Smooth muscle cell (in vitro differentiated cells): ENCODE data around the gene MEF2B. TPM values are rescaled to one million over a fixed set of nuclear protein-coding genes. Genes with fewer than 3 reads are reported as not detected.

Experiments used
- DNase-seq: peaks from one replicate; lab custom pipeline; 2025; ENCODE audit not compliant: unreplicated experiment; lab: John Stamatoyannopoulos, UW
- H2AFZ ChIP-seq: fragments of 200-600 bp; sonication (generic); 2 replicates; pipeline ENCODE4 v1.6.0; 2016; ENCODE audit warnings: antibody characterized with exemption, low read depth, mild to moderate bottlenecking
- H3F3A ChIP-seq: fragments of 200-600 bp; sonication (generic); 2 replicates; pipeline ENCODE4 v1.6.0; 2017; ENCODE audit warnings: antibody characterized with exemption, low read depth
- H3K27ac ChIP-seq: fragments of 200-600 bp; sonication (generic); 2 replicates; pipeline ENCODE4 v1.5.1; 2016; ENCODE audit warnings: low read depth, mild to moderate bottlenecking
- H3K27me3 ChIP-seq: fragments of 200-600 bp; sonication (generic); 2 replicates; pipeline ENCODE4 v1.6.1; 2016; ENCODE audit warnings: low read depth, mild to moderate bottlenecking
- H3K36me3 ChIP-seq: fragments of 200-600 bp; sonication (generic); 2 replicates; pipeline ENCODE4 v1.5.1; 2016; ENCODE audit warnings: low read depth
- H3K4me1 ChIP-seq: fragments of 200-600 bp; sonication (generic); 2 replicates; pipeline ENCODE4 v1.5.1; 2016; ENCODE audit warnings: low read depth
- H3K4me2 ChIP-seq: fragments of 200-600 bp; sonication (generic); 2 replicates; pipeline ENCODE4 v1.6.0; 2016; ENCODE audit warnings: mild to moderate bottlenecking
- H3K4me3 ChIP-seq: fragments of 200-600 bp; sonication (generic); 2 replicates; pipeline ENCODE4 v1.5.1; 2016; ENCODE audit warnings: mild to moderate bottlenecking
- H3K79me2 ChIP-seq: fragments of 200-600 bp; sonication (generic); 2 replicates; pipeline ENCODE4 v1.6.0; 2016; ENCODE audit warnings: low read depth, mild to moderate bottlenecking
- H3K9ac ChIP-seq: fragments of 200-600 bp; sonication (generic); 2 replicates; pipeline ENCODE4 v1.6.0; 2016; ENCODE audit warnings: low read depth
- H3K9me3 ChIP-seq: fragments of 200-600 bp; sonication (generic); replicated peaks from 2 replicates; pipeline ENCODE4 v1.5.1; 2016; ENCODE audit warnings: low read depth
- H4K20me1 ChIP-seq: fragments of 200-600 bp; sonication (generic); 2 replicates; pipeline ENCODE4 v1.6.0; 2016; ENCODE audit warnings: low read depth
- CTCF ChIP-seq: fragments of 200-600 bp; sonication (generic); IDR thresholded peaks from 2 replicates; pipeline ENCODE4 v1.5.1; 2017; ENCODE audit warnings: borderline replicate concordance, mild to moderate bottlenecking, antibody characterized with exemption; ENCODE audit not compliant: insufficient read depth, poor library complexity, severe bottlenecking
- WGBS: methylation state at CpG from one replicate; pipeline ENCODE4 v1.1.7; 2016; ENCODE audit warnings: low lambda C conversion rate; 5-methylcytosine and 5-hydroxymethylcytosine counted together
- polyA plus RNA-seq: library from polyadenylated mRNA; unstranded; fragments of >200 nt; fragmentation: Nextera tagmentation; extraction: Ambion mirVana; gene quantifications from 2 replicates; pipeline ENCODE4 v1.2.1, GENCODE V29; 2016
- total RNA-seq: library from RNA; depleted of rRNA; stranded (reverse); fragments of >200 nt; gene quantifications from 2 replicates; pipeline ENCODE4 v1.2.3, GENCODE V29; 2014

Gene MEF2B
- total and polyA plus RNA-seq, 2 experiments from 2014 or later: 2.9 TPM; not detected in 1

- Histone ChIP-seq H3K9ac (no peak overlapping the region), H2AFZ (no peak overlapping the region), H3K4me1 (no peaks in the 10 kb centered on the region), H3K36me3 (no peaks in the 10 kb centered on the region), H3K4me3 (no peak overlapping the region), H3K9me3 (no peaks in the 10 kb centered on the region), H3F3A (no peaks in the 10 kb centered on the region), H3K4me2 (no peak overlapping the region), H3K79me2 (no peaks in the 10 kb centered on the region), H3K27me3 (peaks cover 41% of the 10 kb centered on the region), H4K20me1 (no peaks in the 10 kb centered on the region), H3K27ac (no peak overlapping the region)
- DNase-seq: no peak
- TF ChIP-seq CTCF: no peak
- WGBS: 73% methylated on average over 4 of the region's 4 CpGs
Measured at GRCh38 chr19:19215792-19216191, 45.7 kb upstream of the MEF2B start.

- H3K4me3 ChIP-seq: no peak overlapping the region
- H3K79me2 ChIP-seq: no peaks in the 10 kb centered on the region
- H3K9me3 ChIP-seq: no peaks in the 10 kb centered on the region
- 4% methylated on average over 8 of the region's 8 CpGs for WGBS
- H3K27me3 ChIP-seq: peaks cover 46% of the 10 kb centered on the region
- H2AFZ ChIP-seq: no peak overlapping the region
- no peaks in the 10 kb centered on the region for H4K20me1 ChIP-seq
- no peaks in the 10 kb centered on the region for H3F3A ChIP-seq
- H3K27ac ChIP-seq: no peak overlapping the region
- TF ChIP-seq CTCF: no peak
- H3K9ac ChIP-seq: no peak overlapping the region
- DNase-seq: peak; percentile 32
- H3K4me2 ChIP-seq: no peak overlapping the region
- H3K4me1 ChIP-seq: no peaks in the 10 kb centered on the region
- H3K36me3 ChIP-seq: no peaks in the 10 kb centered on the region
Measured at GRCh38 chr19:19214892-19215291, 44.8 kb upstream of the MEF2B start.

- no peaks in the 10 kb centered on the region for H3K36me3 ChIP-seq
- no peak for TF ChIP-seq CTCF
- no peak for DNase-seq
Measured at GRCh38 chr19:19214159-19214490, 44.1 kb upstream of the MEF2B start.

GRCh38 chr19:19213426-19214158 lies 43.5 kb upstream of the MEF2B start:
- TF ChIP-seq CTCF: no peak
- Histone ChIP-seq H2AFZ (no peak overlapping the region), H3K4me1 (no peaks in the 10 kb centered on the region), H3K27me3 (peaks cover 46% of the 10 kb centered on the region), H3K79me2 (no peaks in the 10 kb centered on the region), H3K4me2 (no peak overlapping the region), H3K9ac (no peak overlapping the region), H3K4me3 (no peak overlapping the region), H3K9me3 (no peaks in the 10 kb centered on the region), H3K27ac (no peak overlapping the region), H3F3A (no peaks in the 10 kb centered on the region), H4K20me1 (no peaks in the 10 kb centered on the region), H3K36me3 (no peaks in the 10 kb centered on the region)
- WGBS: 63% methylated on average over 21 of the region's 21 CpGs
- no peak for DNase-seq

More at GRCh38 chr19:19214159-19214490, 44.1 kb upstream of the MEF2B start:
- Histone ChIP-seq H3K27me3 (peaks cover 46% of the 10 kb centered on the region), H3K9me3 (no peaks in the 10 kb centered on the region), H3K4me2 (no peak overlapping the region), H3K4me3 (no peak overlapping the region), H4K20me1 (no peaks in the 10 kb centered on the region), H2AFZ (no peak overlapping the region), H3K79me2 (no peaks in the 10 kb centered on the region), H3K4me1 (no peaks in the 10 kb centered on the region), H3K9ac (no peak overlapping the region), H3F3A (no peaks in the 10 kb centered on the region), H3K27ac (no peak overlapping the region)
- 18% methylated on average over 5 of the region's 5 CpGs for WGBS
